Stomach (tissue), 9 donors: ENCODE data around the gene GFRA4. TPM values are rescaled to one million over a fixed set of nuclear protein-coding genes. Genes with fewer than 3 reads are reported as not detected.

Experiments
- DNase-seq, 2 donors: peaks; one replicate each; pipeline versions ENCODE4 v3.0.0 to v3.0.0-alpha.2; 2013 to 2019
- H3K27ac ChIP-seq, 5 donors: fragments of 200-600 bp in 4 of 5; sonication (generic) in 4 of 5; one replicate each; pipeline ENCODE4 v1.5.1; 2013 to 2019; ENCODE audit warnings: mild to moderate bottlenecking in 1 of 5, moderate library complexity in 1 of 5
- H3K27me3 ChIP-seq, 3 donors: fragments of 200-600 bp; sonication (generic); one replicate each; pipeline ENCODE4 v1.5.1; 2017 to 2019; ENCODE audit warnings: mixed run types in 1 of 3
- H3K36me3 ChIP-seq, 4 donors: fragments of 200-600 bp; sonication (generic); 1 replicate in 3 of 4; 2 replicates in 1 of 4; pipeline ENCODE4 v1.5.1; 2016 to 2019
- H3K4me1 ChIP-seq, 4 donors: fragments of 200-600 bp; sonication (generic); one replicate each; pipeline ENCODE4 v1.5.1; 2016 to 2019
- H3K4me3 ChIP-seq, 4 donors: fragments of 200-600 bp; sonication (generic) in 3 of 4; one replicate each; pipeline ENCODE4 v1.5.1; 2016 to 2019; ENCODE audit warnings: mild to moderate bottlenecking in 1 of 4
- H3K9me3 ChIP-seq, 4 donors: fragments of 200-600 bp; sonication (generic); one replicate each; pipeline ENCODE4 v1.5.1; 2016 to 2019
- EP300 ChIP-seq: sonication (generic); formaldehyde crosslinking; IDR thresholded peaks from one replicate; pipeline ENCODE4 v1.6.1; 2017; ENCODE audit warnings: antibody characterized with exemption
- POLR2A ChIP-seq, 4 donors: fragments of 450-650 bp; IDR thresholded peaks; one replicate each; pipeline ENCODE4 v1.6.1; 2016; ENCODE audit warnings: antibody characterized with exemption in 4 of 4, control low read depth in 2 of 4, mild to moderate bottlenecking in 1 of 4, moderate library complexity in 1 of 4
- POLR2AphosphoS5 ChIP-seq, 3 donors: sonication (generic); formaldehyde crosslinking; IDR thresholded peaks; one replicate each; pipeline ENCODE4 v1.6.1; 2016; ENCODE audit warnings: antibody characterized with exemption in 3 of 3
- WGBS, 5 donors: extraction: QIAGEN DNeasy Blood & Tissue Kit in 3 of 5; methylation state at CpG; one replicate each; pipeline versions ENCODE4 v1.1.5 to v1.1.7; 2013 to 2018; 5-methylcytosine and 5-hydroxymethylcytosine counted together
- intact Hi-C: fragments of 100-400 bp; cut with DNase I; formaldehyde crosslinking; loops from one replicate; pipeline ENCODE4 v1.15.1; 2023; ENCODE audit warnings: low total_unique reads
- polyA plus RNA-seq, 3 donors: library from polyadenylated mRNA; stranded (reverse); fragments of 200-250 nt; gene quantifications; one replicate each; pipeline ENCODE4 v1.2.3, GENCODE V29; 2013
- total RNA-seq, 5 donors: library from RNA; depleted of rRNA; stranded (reverse); fragments of >200 nt; gene quantifications; one replicate each; pipeline versions ENCODE4 v1.1.0 to v1.2.3, GENCODE V29; 2014 to 2016
- TF ChIP-seq, protein P1 (sequence below), 7 experiments: fragments of 450-650 bp in 4 of 7; fragments of 200-600 bp in 3 of 7; sonication (generic) in 3 of 7; IDR thresholded peaks; one replicate each; pipeline ENCODE4 v1.5.1; 2016 to 2019; ENCODE audit warnings: antibody characterized with exemption in 7 of 7, control low read depth in 2 of 7, mild to moderate bottlenecking in 1 of 7
- donor health status: healthy with polysubstance abuse.
- donor health status: Bipolar disorder and iron deficiency.
- donor health status: healthy.

GFRA4 gene
- total and polyA plus RNA-seq, 8 donors, result not detected

DNA sequence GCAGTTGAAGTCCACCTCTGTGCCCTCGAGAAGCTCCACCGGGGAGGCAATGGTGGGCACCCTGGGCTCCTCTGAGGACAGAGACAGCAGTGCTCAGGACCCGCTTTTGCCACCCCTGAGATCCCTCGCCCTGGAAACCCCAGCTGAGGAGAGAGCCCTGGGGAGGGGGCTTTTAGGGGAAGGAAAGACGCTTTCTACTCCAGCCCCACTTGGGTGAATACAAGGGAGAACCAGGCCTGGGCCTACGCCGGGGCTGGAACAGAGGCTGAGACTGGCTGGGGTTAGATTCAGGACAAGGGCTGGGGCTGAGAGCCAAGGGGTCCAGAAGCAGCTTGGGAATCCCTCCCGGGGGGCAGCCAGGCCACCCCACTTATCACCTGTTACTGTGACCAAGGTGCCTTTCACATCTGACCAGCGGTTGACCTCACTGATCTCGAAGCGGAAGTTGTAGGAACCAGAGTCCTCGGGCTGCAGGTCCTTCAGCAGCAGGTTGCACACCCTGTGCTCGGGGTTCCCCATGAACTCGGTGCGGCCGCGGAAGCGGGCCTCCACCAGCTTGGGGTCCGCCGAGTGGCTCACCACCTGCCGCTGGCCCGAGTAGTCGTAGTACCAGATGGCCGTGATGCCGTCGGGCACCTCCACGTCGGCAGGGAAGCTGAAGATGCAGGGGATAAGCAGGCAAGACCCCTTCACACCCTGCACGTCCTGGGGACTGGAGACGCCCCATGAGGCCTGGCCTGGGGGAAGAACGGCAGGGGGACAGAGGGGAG is 43.0 kb upstream of the GFRA4 start:
- no peak overlapping the region for H3K4me3 ChIP-seq
- peaks cover 0 to 11% (median 9%) of the 10 kb centered on the region in 4 donors for H3K4me1 ChIP-seq
- H3K36me3 ChIP-seq, result no peaks in the 10 kb centered on the region
- no peaks in the 10 kb centered on the region for H3K9me3 ChIP-seq
- no peak for DNase-seq
- intact Hi-C loops, result no loop called here
- 88 to 93% (median 90%) methylated on average over 25 to 31 of the region's 31 CpGs for WGBS, 5 donors
- H3K27me3 ChIP-seq, result no peaks in the 10 kb centered on the region
- H3K27ac ChIP-seq, result no peak overlapping the region
- TF ChIP-seq EP300 (no peak), POLR2A (IDR thresholded peaks at IDR 0.05) (no peak), POLR2AphosphoS5 (IDR thresholded peaks at IDR 0.05) (no peak)
- TF ChIP-seq, protein P1, sequence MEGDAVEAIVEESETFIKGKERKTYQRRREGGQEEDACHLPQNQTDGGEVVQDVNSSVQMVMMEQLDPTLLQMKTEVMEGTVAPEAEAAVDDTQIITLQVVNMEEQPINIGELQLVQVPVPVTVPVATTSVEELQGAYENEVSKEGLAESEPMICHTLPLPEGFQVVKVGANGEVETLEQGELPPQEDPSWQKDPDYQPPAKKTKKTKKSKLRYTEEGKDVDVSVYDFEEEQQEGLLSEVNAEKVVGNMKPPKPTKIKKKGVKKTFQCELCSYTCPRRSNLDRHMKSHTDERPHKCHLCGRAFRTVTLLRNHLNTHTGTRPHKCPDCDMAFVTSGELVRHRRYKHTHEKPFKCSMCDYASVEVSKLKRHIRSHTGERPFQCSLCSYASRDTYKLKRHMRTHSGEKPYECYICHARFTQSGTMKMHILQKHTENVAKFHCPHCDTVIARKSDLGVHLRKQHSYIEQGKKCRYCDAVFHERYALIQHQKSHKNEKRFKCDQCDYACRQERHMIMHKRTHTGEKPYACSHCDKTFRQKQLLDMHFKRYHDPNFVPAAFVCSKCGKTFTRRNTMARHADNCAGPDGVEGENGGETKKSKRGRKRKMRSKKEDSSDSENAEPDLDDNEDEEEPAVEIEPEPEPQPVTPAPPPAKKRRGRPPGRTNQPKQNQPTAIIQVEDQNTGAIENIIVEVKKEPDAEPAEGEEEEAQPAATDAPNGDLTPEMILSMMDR (IDR thresholded peaks at IDR 0.05), result no peak

DNA sequence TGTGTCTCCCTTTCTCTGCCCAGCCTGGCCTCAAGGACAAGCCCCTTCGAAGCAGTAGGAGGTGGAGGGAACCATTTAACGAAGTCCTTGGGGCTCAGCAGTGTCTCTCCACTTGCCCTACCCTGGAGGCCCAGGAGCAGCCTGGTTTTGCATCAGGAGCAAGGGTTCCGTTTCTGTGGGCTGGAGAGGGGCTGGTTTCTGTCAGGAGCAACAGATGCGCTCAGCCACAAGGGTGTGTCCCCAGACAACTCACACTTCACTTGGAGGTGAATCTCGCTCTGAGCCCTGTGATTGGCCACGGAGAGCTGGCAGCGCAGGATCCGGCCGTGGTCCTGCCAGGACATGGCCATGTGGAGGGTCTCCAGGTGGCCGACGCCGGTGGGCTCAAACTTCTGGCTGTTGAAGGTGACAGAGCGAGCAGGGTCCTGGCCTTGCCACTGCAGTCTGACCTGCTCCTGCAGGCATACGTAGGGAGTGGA is 42.3 kb upstream of the GFRA4 start:
- no peaks in the 10 kb centered on the region for H3K27me3 ChIP-seq
- 79 to 86% (median 82%) methylated on average over 5 to 14 of the region's 14 CpGs for WGBS, 5 donors
- H3K4me3 ChIP-seq, result no peak overlapping the region
- intact Hi-C loops, result no loop called here
- H3K36me3 ChIP-seq, result no peaks in the 10 kb centered on the region
- DNase-seq, result no peak
- peaks cover 0 to 5% (median 3%) of the 10 kb centered on the region in 4 donors for H3K4me1 ChIP-seq
- no peaks in the 10 kb centered on the region for H3K9me3 ChIP-seq
- no peak overlapping the region for H3K27ac ChIP-seq
- TF ChIP-seq EP300 (no peak), POLR2AphosphoS5 (IDR thresholded peaks at IDR 0.05) (no peak), POLR2A (IDR thresholded peaks at IDR 0.05) (no peak)
- TF ChIP-seq, protein P1 (IDR thresholded peaks at IDR 0.05), result no peak

DNA sequence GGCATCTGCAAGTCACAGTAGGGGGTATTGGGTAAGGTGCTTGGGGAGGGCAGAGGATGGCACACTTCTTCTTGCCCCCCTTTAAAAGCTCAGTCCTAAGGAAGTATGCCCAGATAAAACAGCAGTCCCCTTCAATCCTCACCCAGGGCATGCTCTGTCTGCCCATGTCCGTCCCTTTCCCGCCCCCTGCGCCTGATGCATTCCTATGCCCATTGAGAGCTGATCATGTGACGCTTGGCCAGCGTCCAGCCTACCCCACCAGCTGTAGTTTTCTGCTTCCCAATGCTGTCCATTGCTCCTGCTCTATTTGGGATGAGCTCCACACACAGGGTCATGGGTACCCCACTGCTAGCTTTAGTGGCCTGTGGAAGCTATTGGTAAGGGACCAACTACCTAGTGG is 40.9 kb upstream of the GFRA4 start:
- H3K36me3 ChIP-seq, result no peaks in the 10 kb centered on the region
- H3K4me3 ChIP-seq, result no peak overlapping the region
- no peak for DNase-seq
- H3K27me3 ChIP-seq, result no peaks in the 10 kb centered on the region
- H3K4me1 ChIP-seq, result no peaks in the 10 kb centered on the region
- TF ChIP-seq EP300 (no peak), POLR2A (IDR thresholded peaks at IDR 0.05) (no peak), POLR2AphosphoS5 (IDR thresholded peaks at IDR 0.05) (no peak)
- TF ChIP-seq, protein P1 (IDR thresholded peaks at IDR 0.05), result no peak
- H3K9me3 ChIP-seq, result no peaks in the 10 kb centered on the region
- intact Hi-C loops, result no loop called here
- WGBS, 5 donors, result 66 to 86% (median 70%) methylated on average over 5 of the region's 5 CpGs
- no peak overlapping the region for H3K27ac ChIP-seq

DNA sequence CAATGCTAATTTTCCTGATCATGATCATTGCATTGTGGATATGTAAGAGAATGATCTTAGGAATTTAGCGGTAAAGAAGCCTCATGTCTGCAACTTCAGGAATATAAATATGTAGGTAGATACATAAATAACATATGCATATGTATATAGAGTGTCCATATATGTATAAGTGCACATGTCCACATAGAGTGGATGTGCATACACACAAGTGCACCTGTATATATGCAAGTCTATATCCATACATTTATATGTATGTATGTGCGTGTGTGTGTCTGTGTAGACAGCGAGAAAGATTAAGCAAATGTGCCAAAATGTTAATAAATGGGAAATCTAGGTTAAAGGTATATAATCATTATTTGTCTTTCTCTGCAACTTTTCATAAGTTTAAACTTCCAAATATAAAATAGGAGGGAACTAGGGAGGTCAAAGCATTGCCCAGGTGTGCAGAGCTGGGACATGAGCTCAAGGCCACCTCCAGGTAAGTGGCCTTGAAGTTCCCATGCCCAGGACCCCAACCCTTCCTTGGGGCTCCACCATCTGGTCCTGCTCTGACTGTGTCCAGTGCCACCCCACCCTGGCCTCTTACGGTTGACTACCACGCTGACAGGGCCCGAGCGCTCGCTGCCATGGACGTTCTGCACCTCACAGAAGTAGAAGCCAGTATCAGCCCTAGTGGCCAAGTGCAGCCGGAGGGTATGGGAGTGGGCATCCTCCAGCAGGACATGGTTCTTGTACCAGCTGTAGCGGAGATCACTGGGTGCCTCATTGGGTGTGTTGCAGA is 39.6 kb upstream of the GFRA4 start:
- DNase-seq, result no peak
- Histone ChIP-seq H3K9me3 (no peaks in the 10 kb centered on the region), H3K36me3 (no peaks in the 10 kb centered on the region), H3K4me1 (no peaks in the 10 kb centered on the region), H3K4me3 (no peak overlapping the region), H3K27ac (no peak overlapping the region), H3K27me3 (no peaks in the 10 kb centered on the region)
- TF ChIP-seq, protein P1 (IDR thresholded peaks at IDR 0.05), result no peak
- TF ChIP-seq POLR2AphosphoS5 (IDR thresholded peaks at IDR 0.05), result no peak
- no peak for TF ChIP-seq POLR2A (IDR thresholded peaks at IDR 0.05)
- intact Hi-C loops, result no loop called here
- 87 to 93% (median 91%) methylated on average over 4 to 11 of the region's 11 CpGs for WGBS, 5 donors
